Measurements from ENCODE around the gene SLC7A6.
A peak's percentile ranks its signal among the peaks of the same experiment; 100 is the strongest.

Gene SLC7A6

DNA sequence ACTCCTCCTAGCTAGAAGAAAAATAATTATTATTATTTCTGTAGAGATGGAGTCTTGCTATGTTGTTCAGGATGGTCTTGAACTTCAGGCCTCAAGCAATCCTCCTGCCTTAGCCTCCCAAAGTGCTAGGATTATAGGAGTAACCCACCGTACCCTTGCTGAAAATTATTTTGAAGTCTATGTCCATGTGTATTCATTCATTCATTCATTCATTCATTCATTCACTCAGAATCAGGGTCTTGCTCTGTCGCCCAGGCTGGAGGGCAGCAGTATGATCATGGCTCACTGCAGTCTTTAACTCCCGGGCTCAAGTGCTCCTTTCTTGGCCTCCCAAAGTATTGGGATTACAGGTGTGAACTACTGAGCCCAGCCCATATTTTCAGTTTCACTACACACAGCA lies 42.3 kb downstream of the SLC7A6 start:
- DNase-seq (ENCODE audit: low spot score): no peak

DNA sequence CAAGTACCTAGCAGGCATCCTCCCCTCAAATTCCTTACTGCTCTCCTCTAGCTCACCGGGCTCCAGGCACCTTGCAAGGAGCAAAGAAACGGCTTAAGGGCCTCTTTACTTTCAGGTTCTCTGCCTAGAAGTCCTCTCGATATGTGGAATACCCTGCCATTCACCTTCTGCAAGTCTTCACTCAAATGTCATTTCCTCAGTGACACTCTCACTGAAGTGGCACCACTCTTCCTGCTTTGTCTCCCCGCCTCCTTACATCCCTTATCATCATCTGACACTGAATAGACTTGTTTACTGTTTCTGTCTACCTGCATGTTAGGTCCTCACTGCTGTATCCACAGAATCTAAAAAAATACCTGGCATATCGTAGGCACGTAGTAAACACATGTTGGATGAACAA lies 45.5 kb downstream of the SLC7A6 start:
- no peak for DNase-seq (ENCODE audit: low spot score)

DNA sequence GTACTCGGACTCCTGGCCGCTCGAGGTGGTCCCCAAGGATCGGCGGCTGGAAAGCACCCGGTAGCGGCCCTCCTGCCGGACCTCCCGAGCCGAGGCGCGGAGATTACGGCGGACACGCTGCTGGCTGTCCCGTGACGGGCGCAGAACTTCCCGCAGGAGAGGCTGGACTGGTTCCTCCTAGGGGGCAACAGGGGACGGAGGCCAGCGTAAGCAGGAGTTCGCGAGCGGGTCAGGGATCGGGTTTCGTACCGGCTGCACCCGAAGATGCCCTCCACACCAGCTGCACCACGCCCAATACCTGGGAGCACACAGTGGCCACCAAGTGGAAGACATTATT lies 46.1 kb downstream of the SLC7A6 start:
- DNase-seq (ENCODE audit: low spot score): no peak

DNA sequence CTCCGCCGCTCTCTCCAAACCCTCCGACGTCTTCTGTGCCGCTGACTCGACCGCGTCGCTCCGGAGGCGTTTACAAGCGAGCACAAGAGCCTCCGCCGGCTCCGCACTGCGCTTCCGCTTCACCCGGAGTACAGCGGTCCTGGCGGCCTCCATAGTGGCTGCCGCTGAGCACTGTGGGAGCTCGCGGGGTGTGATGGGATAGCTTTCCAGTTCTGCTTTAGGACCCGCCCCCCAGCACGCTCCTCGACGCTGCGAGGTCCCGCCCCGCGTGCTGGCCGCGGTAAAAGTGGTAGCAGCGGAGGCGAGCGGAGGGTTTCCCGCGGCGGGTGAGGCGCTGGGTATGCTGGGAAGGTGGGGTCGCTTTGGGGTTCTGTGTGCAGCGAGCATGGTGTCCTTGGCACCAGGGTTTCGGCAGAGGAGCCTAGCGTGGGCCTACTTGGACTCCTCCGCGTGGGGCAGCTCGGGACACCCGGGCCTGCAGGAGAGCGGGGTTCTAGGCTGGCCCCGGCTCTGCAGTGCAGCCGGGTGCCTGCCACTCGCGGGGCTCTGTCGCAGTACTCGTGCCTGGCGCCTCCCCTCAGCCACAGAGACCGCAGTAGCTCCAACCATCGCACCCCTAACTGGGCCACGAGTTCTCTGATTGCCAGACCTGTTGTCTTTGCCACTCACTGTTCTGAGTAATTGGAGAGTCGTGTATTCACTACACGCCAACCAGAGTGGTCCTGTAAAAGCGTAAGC lies 46.6 kb downstream of the SLC7A6 start, which contains the start of the genes PRMT7 and SLC7A6OS:
Gene PRMT7, plus strand, starts transcription at position 246 of the 738 bp plus-strand sequence. CDS start 4,961 bp downstream, outside the sequence.
Gene SLC7A6OS, minus strand, starts transcription at position 173 of the 738 bp plus-strand sequence. Its CDS starts 20 bp downstream, at position 153.
- peak; percentile 91 for DNase-seq (ENCODE audit: low spot score)

DNA sequence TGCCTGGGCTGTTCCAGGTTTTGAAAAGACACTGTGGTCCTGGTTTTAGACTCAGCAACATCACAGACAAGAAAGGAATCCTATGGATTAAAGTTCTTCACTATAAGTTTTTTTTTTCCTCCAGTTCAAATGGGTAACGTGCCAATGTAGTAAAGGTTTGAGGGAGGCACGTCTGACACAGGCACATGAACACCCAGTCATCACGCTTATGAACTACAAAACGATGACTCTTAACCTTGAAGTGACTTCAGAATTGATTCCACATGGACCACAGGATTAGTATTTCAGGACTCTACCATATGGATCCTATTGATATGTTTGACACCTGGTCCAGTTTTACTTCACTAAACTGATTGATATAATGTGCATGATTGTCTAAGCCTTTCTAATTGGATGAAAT lies 48.8 kb downstream of the SLC7A6 start:
- DNase-seq (ENCODE audit: low spot score): no peak

DNA sequence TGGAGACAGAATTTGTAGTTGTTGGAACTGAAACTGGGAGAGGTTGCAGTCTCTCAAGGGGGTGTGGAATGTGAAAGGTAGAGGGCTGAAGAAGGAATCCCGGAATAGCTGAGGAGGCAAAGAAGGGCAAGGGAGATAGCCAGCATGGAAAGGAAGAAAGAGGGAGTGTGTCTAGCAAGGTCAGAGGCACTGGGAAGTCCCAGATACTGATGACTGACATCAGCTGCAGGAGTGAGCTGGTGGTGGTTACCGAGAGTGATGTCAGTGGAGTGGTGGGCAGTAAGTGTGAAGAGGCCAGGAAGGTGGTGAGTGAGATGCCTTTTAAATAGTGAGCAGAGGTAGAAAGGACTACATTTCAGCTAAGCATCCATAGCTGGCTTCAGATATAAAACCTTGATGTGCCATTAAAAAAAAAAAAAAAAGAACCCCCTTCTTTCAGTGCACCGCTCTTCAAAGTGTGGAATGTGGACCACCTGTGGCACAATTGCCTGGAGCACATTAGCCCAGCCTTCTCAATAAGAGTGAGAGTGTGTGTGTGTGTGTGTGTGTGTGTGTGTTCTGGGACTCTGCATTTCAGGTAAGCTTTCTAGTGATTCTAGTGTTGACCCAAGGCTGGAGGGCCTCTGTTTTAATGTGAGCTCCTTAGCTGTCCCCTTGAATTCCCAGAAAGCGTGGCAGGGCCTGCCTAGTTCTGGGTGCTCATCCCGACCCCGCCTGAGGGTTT lies 55.0 kb downstream of the SLC7A6 start:
- DNase-seq (ENCODE audit: low spot score): no peak

DNA sequence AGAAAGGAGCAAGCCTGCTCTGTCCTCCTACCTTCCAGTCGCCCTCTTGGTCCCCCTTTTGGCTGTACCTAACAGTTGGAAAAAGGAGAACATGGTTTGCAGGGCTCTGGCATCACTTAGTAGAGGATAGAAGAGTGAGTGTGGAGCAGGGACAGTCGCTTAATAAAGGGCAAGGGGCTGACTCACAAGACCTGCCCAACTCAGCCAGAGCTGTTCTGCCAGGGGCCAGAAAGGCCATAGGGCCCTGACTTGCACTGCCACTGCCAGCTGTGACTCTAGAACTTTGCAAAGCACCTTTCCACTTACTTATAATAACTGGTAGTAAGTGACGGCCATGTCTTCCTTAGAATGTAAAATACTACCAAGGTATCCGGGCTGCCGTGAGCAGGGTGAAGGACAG lies 60.0 kb downstream of the SLC7A6 start:
- no peak for DNase-seq (ENCODE audit: low spot score)

DNA sequence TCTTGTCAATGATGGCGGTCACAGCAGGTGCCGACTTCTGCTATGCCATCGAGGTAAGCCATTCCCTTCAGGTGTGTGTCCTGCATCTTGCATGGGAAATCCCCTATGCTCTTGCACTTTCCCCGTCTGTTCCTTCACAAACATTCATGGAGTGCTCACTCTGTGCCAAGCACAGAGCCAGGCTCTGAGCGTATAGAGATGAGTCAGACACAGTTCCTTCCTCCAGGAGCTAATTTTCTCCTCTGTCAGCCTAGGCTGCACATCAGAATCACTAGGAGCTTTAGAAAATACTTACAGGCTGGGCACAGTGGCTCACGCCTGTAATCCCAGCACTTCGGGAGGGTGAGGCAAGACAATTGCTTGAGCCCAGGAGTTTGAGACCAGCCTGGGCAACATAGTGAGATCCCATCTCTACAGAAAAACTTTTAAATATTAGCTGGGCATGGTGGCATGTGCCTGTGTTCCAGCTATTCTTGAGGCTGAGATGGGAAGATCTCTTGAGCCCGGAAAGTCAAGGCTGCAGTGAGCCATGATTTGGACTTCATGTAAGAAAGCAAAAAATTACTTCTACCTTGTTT lies 60.5 kb downstream of the SLC7A6 start:
- DNase-seq (ENCODE audit: low spot score): no peak

DNA sequence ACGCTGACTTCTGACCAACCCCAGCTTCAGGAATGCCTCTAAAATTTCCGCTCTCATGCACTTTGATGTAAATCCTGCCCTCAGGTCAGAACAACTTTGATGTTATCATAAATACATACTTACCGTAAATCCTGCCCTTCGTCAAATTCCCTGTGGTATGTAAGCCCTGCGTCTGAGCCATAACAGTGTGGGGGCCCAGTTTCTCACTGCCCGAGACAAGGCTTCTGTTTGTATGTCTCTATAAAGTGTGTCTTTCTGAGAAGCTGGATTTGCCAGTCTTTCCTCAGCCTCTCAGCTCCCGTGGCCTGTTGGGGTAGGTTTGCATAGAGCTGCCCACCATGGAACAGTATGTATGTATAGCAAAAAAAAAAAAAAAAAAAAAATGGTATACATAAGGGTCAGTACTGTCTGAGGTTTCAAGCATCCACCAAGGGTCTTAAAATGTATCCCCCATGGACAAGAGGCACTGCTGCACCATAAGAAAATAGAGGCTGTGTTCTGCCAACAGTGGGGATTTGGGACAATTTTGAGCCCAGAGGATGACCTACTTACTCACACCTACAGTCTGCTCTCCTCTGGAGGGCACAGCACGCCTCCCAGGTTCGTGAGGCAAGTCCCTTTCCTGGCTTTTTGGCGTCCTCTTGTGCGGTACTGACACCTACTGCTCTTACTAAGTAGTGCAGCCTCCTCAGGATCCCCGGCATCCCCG lies 64.0 kb downstream of the SLC7A6 start:
- DNase-seq (ENCODE audit: low spot score): peak; percentile 97

DNA sequence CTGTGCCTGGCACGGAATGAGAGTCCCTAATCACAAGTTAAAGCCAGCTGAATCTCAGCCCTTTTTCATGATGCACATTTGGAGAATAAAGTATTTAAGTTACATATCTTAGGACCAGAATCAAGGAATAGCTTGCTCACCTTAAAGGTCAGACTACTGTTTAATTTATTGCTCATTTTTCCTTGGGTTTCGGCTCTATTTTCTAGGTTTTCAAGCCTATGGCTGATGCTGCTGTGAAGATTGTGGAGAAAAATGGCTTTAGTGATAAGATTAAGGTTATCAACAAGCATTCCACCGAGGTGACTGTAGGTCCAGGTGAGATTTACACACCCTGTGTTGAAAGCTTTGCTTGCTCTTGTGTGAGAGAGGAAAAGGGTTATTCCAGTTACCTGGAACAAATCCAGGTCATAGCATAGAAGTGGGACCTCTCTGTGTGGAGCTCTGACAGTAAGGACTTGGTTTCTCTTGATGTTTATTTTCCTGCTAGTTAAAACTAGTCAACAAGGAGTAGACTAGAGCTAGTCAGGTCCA lies 64.6 kb downstream of the SLC7A6 start:
- no peak for DNase-seq (ENCODE audit: low spot score)

DNA sequence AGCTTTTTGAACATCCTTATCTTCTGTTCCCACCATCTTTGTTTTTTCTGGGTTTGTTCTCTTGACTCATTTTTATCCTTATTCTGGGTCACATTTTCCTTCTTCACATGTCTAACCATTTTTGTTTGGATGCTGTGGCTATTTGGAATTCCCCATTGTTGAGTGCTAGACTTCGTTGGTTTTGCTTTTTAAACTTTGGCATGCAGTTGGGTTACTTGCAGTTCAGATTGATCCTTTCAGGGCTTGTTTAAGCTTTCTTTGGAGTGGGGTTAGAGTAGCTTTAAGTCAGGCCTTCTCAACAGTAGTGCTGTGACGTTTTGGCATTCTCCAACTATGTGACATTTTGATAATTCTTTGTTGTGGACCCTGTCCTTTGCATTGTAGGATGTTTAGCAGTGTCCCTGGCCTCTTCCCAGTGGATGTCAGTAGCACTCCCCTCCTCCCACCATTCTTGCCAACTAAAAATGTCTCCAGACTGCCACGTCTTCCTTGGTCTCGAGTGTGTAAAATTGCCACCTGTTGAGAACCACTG lies 67.6 kb downstream of the SLC7A6 start:
- DNase-seq (ENCODE audit: low spot score): no peak

DNA sequence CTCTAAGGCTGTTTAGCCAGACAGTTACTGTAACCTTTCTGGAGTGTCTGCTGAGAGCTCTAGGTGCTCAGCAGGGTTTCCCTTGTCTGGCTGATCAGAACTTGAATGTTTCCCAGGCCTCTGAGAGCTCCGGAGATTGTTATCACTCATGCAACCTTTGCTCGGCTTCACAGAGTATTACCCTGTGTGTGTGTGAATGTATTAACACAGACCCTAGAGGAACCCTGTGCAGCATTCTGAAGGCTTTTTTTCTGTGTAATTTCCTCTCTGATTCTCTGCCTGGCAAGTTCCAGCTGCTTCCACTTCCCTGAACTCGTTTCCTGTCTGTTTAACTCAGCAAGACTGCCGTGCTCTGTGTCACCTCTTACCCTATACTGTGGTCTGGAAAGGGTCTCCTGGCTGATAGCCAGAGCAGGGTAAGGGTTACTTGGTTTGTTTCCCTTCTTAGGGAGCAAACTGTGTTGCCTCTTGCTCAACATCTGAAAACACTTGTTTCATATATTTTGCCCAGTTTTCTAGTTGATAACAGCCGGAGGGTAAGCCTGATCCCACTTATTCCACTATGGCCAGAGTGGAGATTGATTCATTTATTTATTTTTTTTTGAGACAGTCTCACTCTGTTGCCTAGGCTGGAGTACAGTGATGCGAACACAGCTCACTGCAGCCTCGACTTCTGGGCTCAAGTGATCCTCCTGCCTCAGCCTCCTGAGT lies 68.2 kb downstream of the SLC7A6 start:
- no peak for DNase-seq (ENCODE audit: low spot score)

DNA sequence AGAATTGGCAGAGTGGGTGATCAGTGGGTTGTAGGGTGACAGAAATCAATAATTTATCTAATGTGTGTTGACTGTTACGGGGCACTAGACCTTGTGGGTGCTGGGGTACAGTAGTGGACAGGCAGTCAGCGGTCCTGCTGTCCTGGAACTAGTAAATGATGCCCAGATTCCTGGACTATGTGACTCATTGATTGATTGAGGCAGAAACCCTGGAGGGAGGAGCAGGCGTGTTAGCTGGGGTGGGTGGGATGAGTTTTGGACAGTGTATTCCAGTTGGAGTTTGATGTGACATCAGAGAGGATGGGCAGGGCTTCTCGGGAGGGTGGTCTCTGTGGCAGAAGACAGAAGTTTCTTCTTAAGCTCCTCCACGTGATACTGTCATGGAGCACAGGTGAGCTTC lies 70.8 kb downstream of the SLC7A6 start:
- no peak for DNase-seq (ENCODE audit: low spot score)

DNA sequence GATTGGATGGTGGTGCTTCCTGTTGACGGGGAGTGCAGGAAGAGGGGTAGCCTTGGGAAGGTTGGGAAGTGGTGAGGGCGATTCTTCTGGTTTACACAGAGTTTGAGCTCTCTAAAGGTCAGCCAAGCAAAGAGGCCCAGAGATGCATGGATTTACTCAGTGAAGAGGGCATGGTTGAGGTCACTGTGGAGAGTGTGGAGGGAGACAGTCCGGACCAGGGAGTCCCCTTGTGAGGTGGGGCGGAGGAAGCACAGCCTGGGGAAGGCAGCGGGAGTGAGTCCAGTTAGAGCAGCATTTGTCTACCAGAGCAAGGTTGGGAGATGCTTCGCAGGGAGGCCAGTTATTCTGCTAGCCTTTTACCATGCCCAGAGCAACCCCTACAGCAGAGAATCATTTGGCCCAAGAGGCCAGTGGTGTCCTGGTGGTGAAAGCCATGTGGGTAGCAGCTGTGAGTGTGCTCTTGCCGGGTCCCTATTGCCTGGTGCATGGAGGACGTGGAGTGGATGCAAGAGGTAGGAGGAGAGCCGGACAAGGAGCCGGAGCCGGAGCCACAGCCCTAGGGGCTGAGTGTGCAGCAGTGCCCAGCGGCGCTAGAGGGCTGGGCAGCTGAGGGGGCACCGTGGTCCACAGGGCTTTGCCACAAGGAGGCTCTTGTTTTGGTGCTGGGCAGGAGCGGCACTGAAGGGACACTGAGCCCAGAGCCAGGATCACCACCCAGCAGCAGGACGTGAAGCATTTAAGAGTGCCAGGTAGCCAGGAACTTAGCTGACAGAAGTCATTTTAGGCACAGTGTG lies 74.2 kb downstream of the SLC7A6 start:
- no peak for DNase-seq (ENCODE audit: low spot score)

DNA sequence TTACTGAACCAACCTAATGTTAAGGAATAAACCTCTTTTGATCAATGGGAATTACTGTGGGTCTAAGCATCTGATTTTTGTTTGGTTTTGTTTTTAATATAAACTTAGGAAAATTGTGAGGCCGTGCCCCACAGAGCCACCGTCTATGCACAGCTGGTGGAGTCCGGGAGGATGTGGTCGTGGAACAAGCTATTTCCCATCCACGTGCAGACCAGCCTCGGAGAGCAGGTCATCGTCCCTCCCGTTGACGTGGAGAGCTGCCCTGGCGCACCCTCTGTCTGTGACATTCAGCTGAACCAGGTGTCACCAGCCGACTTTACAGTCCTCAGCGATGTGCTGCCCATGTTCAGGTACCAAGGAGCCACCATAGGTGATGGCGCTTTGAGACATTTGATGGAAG lies 74.9 kb downstream of the SLC7A6 start:
- no peak for DNase-seq (ENCODE audit: low spot score)

DNA sequence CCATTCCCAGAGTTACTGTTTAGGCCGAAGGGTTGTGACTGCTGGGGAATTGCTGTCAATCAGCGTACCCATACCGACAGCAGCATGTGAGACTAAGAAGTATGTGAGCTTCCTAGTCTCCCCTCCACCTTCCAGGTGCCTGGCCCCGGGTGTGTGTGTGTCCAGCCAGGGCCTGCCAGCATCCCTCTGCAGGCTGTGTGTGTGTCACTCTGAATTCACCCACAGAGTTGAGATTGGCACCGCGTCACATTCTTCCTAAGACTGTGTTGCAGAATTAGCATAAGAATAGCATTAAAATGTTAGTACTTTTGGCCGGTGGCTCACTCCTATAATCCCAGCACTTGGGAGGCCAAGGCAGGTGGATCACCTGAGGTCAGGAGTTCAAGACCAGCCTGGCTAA lies 78.3 kb downstream of the SLC7A6 start:
- DNase-seq (ENCODE audit: low spot score): no peak

DNA sequence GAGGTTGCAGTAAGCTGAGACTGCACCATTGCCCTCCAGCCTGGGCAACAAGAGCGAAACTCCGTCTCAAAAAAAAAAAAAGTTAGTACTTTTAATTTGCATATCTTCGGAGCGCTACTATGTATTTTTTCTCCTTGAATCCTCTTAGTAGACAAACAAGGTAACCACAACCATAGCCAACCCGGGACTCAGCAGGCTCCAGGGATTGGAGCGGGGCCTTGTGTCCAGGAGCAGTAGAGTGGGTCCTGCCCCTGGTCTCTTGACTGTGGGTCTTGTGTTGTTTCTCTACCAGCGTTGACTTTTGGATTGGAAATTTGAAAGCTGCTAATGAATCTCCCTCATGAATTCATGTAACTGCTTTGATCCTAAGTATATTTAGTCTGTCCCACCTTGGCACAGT lies 78.8 kb downstream of the SLC7A6 start:
- no peak for DNase-seq (ENCODE audit: low spot score)

DNA sequence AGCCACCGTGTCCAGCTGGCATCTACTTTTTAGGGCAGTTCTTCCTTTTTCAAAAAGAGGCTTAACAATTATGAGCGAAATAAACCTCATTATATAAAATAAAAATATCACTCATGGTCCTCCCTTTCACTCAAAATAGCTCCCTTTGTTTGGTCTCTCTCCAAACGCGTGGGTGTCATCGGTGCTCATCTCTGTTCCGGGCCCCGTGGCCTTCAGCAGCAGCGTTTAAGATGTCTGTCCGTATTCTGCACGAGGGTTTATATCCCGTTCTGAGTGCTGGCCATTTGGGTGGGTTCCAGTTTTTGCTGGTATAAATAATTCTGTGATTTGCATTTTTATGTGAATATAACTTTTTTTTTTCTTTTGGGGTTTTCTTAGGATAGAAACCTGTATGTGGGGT lies 79.9 kb downstream of the SLC7A6 start:
- no peak for DNase-seq (ENCODE audit: low spot score)

DNA sequence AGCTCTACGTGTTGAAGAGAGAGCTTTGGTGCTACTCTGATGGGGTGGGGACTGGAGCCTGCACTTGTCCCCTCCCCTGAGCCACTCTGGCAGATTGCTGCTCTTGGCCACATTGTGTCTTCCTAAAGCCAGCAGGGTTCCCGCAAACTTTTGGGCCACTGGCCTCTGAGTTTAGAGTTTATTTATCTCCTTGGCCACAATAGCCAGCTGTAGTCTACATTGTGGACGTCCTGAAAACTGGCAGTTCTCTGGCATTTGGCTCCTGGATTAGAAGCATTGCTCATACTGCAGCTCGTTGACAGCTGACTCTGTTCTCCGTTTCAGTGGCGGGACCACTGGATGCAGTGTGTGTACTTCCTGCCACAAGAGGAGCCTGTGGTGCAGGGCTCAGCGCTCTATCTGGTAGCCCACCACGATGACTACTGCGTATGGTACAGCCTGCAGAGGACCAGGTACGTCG lies 81.1 kb downstream of the SLC7A6 start:
- no peak for DNase-seq (ENCODE audit: low spot score)

DNA sequence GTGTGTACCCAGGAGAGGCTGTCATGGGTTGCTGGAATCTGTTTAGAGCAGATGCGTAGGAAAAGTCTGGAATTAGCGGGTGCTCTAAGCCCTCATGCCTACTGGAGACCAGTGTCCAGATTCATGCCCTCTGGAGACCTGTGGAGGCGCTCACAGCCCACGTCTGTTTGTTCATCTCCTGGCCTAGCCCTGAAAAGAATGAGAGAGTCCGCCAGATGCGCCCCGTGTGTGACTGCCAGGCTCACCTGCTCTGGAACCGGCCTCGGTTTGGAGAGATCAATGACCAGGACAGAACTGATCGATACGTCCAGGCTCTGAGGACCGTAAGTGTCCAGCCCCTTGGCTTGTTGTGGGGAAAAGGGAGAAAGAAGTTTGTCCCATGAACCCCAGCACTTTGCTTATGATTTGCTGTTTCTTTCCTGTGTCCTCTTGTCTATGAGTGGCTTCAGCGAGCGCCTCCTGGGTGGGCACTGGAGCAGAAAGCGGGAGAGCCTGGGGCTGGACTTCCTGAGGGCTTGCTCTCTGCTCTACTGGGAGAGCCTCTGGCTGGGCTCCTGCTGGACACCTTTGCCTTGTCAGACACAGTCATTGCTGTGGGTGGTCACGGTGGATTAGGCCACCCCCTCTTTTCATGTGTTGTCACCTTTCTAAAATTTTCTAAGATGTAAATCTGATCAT lies 81.8 kb downstream of the SLC7A6 start:
- DNase-seq (ENCODE audit: low spot score): no peak
